PFSK-1 (cell line): Measurements from ENCODE around the gene SRMS.

Experiments used
- FOXP2 ChIP-seq: optimal IDR thresholded peaks from 2 replicates; pipeline ENCODE3; 2011; ENCODE audit warnings: borderline replicate concordance, control low read depth, inconsistent platforms; ENCODE audit not compliant: insufficient read depth; ENCODE audit errors: extremely low read length, extremely low read depth
- POLR2AphosphoS5 ChIP-seq: IDR thresholded peaks from 2 replicates; pipeline ENCODE4 v1.6.1; 2012; ENCODE audit warnings: low read depth, mild to moderate bottlenecking, control low read depth, low read length, moderate library complexity
- SIN3A ChIP-seq: IDR thresholded peaks from 2 replicates; pipeline ENCODE4 v1.6.1; 2012; ENCODE audit warnings: mild to moderate bottlenecking, low read length, moderate library complexity, borderline replicate concordance; ENCODE audit not compliant: insufficient read depth
- TAF1 ChIP-seq: IDR thresholded peaks from 2 replicates; pipeline ENCODE4 v1.6.1; 2012; ENCODE audit warnings: low read length, control low read depth, borderline replicate concordance; ENCODE audit not compliant: insufficient read depth
- TF ChIP-seq, protein P1 (sequence below), 2 experiments: IDR thresholded peaks; 2 replicates each; pipeline versions ENCODE4 v1.6.1 to v1.8.0; 2011 to 2012; ENCODE audit warnings: low read depth in 2 of 2, low read length in 2 of 2, control low read depth in 1 of 2, inconsistent platforms in 1 of 2, mild to moderate bottlenecking in 1 of 2, moderate library complexity in 1 of 2; ENCODE audit not compliant: insufficient read depth in 1 of 2

SRMS gene

GRCh38 chr20:63556873-63557478, 9.4 kb upstream of the SRMS start:
- TF ChIP-seq SIN3A (no peak), FOXP2 (no peak), TAF1 (no peak), POLR2AphosphoS5 (no peak)
- TF ChIP-seq, protein P1, sequence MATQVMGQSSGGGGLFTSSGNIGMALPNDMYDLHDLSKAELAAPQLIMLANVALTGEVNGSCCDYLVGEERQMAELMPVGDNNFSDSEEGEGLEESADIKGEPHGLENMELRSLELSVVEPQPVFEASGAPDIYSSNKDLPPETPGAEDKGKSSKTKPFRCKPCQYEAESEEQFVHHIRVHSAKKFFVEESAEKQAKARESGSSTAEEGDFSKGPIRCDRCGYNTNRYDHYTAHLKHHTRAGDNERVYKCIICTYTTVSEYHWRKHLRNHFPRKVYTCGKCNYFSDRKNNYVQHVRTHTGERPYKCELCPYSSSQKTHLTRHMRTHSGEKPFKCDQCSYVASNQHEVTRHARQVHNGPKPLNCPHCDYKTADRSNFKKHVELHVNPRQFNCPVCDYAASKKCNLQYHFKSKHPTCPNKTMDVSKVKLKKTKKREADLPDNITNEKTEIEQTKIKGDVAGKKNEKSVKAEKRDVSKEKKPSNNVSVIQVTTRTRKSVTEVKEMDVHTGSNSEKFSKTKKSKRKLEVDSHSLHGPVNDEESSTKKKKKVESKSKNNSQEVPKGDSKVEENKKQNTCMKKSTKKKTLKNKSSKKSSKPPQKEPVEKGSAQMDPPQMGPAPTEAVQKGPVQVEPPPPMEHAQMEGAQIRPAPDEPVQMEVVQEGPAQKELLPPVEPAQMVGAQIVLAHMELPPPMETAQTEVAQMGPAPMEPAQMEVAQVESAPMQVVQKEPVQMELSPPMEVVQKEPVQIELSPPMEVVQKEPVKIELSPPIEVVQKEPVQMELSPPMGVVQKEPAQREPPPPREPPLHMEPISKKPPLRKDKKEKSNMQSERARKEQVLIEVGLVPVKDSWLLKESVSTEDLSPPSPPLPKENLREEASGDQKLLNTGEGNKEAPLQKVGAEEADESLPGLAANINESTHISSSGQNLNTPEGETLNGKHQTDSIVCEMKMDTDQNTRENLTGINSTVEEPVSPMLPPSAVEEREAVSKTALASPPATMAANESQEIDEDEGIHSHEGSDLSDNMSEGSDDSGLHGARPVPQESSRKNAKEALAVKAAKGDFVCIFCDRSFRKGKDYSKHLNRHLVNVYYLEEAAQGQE (IDR thresholded peaks at IDR 0.05; ENCODE audit: insufficient read depth in 1 of 2, low read depth in 2 of 2, low read length in 2 of 2): no peak

- no peak for TF ChIP-seq FOXP2
- no peak for TF ChIP-seq SIN3A
- TF ChIP-seq POLR2AphosphoS5: no peak
- TF ChIP-seq TAF1: no peak
- TF ChIP-seq, protein P1 (IDR thresholded peaks at IDR 0.05; ENCODE audit: insufficient read depth in 1 of 2, low read depth in 2 of 2, low read length in 2 of 2): no peak
These were observed 8.3 kb upstream of the SRMS start for GRCh38 chr20:63555661-63556381.

DNA sequence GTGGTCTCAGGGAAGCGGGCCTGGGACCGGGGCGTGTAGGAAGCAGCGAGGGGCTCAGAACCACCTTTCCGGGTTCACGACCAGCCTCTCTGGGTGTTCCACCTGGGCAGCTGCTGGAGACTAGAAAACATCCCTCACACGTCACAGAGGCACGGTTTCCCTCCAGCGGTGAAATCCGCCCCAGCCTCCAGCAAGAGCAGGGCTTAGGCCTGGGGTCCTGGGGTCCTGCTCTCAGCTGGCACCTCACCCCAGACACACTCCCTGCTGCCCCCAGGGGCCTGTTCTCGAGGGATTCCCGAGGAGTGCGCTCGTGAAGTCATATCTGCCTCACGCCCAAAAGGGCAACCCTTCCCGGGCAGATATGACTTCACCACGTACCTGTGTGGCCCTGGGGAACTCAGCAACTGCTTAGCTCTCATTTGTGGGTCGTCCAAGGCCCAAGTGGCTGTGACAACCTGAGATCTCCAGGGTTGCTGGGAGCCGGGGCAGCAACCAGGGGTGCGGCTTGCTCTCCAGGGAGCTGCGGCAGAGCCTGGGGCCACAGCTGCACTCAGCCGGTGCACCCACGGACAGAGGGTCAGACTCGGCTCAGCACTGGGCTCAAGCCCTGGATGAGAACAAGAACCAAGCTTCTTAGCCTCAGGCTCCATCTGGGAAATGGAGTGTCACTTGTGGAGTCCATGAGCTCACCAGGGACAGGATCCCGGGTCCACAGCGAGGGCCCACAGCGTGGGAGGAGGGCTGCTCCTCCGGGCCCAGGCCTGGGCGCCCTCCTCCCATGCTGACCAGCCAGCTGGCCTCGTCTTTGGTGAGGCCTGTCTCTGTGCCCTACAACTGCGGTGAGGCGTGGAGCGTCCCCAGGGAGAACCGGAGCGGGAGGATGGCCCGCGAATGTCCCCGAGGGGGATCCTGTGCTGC, 7.1 kb upstream of the SRMS start:
- TF ChIP-seq FOXP2 (no peak), TAF1 (no peak), POLR2AphosphoS5 (no peak), SIN3A (no peak)

DNA sequence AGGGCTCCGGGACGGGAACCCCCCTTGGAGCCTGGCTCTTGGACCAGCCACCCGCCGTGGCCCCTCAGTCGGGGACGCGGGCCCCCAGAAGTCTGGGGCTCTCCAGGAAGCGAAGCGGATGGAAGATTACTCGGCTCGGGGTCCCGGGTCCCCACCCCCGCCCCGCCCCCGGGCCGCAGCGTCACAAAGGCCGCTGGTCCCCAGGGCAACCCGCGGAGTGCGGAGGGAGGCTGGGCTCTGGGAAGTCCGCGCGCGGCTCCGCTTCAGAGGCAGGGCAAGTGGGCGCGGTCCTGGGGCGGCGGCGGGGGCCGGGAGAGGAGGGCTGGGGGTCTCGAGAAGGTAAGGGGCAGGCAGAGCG, 6.4 kb upstream of the SRMS start, which contains the start of gene FNDC11:
Gene FNDC11, plus strand, starts transcription at position 227 of the 358 bp plus-strand sequence. CDS start 1,505 bp downstream, outside the sequence.
- TF ChIP-seq FOXP2 (no peak), POLR2AphosphoS5 (no peak)

DNA sequence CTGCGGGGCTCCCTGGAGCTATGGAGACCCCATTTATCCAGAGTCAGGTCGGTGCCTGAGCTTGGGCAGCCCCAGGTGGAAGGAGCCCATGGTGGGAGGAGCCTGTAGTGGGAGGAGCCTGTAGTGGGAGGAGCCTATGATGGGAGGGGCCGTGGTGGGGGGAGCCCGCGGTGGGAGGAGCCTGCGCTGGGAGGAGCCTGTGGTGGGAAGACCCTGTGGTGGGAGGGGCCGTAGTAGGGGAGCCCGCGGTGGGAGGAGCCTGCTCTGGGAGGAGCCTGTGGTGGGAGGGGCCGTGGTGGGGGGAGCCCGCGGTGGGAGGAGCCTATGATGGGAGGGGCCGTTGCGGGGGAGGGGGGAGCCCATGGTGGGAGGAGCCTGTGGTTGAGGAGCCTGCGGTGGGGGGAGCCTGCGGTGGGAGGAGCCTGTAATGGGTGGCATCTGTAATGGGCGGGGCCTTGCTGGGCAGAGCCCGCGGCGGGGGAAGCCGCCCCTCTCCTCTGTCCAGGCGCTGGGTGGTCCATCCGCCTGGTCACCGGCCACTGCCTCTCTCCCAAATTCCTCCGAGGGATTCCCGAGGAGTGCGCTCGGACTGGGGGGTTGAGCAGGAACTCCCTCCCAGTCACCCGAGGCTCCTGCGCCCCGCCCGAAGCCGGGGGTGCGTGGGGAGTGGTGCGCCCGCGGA, 5.8 kb upstream of the SRMS start:
- TF ChIP-seq, protein P1 (IDR thresholded peaks at IDR 0.05; ENCODE audit: insufficient read depth in 1 of 2, low read depth in 2 of 2, low read length in 2 of 2): no peak
- TF ChIP-seq POLR2AphosphoS5 (no peak), SIN3A (no peak), TAF1 (no peak), FOXP2 (no peak)
